RWPE1 (cell line): Measurements from ENCODE around the gene AAMP.

ENCODE experiments used
- CTCF ChIA-PET: fragments of 350-600 bp; sonication (Branson Sonifier 250); formaldehyde crosslinking; extraction: SDS; loops from one replicate; lab custom pipeline; 2021; lab: Yijun Ruan, JAX
- POLR2A ChIA-PET: fragments of 400-600 bp; formaldehyde crosslinking; extraction: SDS; loops from one replicate; lab custom pipeline; 2020; ENCODE audit warnings: antibody characterized with exemption; ENCODE audit not compliant: low non-redundant PET; lab: Yijun Ruan, JAX
- DNase-seq: peaks from one replicate; pipeline ENCODE4 v3.0.0; 2012; ENCODE audit warnings: low spot score
- H3K27ac ChIP-seq: fragments of 450-650 bp; 2 replicates; pipeline ENCODE4 v1.5.1; 2017
- CTCF ChIP-seq: fragments of 450-650 bp; conservative IDR thresholded peaks from 2 replicates; pipeline ENCODE4 v1.5.1; 2017; ENCODE audit warnings: low read depth, mild to moderate bottlenecking

The AAMP gene

GRCh38 chr2:218228366-218229090, 41.4 kb downstream of the AAMP start:
- TF ChIP-seq CTCF: no peak
- CTCF ChIA-PET: no interaction called here
- POLR2A ChIA-PET: no interaction called here
- DNase-seq: peak; percentile 61
- peak overlapping the region; percentile 66 for H3K27ac ChIP-seq

GRCh38 chr2:218226903-218227302, 43.0 kb downstream of the AAMP start:
- DNase-seq: no peak
- ChIA-PET POLR2A (no interaction called here), CTCF (no interaction called here)
- no peak overlapping the region for H3K27ac ChIP-seq
- no peak for TF ChIP-seq CTCF

- no peak for TF ChIP-seq CTCF
- ChIA-PET POLR2A (no interaction called here), CTCF (no interaction called here)
Observed at GRCh38 chr2:218224186-218224585, 45.8 kb downstream of the AAMP start.

GRCh38 chr2:218223046-218223445, 46.9 kb downstream of the AAMP start:
- POLR2A ChIA-PET: no interaction called here
- CTCF ChIA-PET: interaction anchor here (0.5 to 0.7 kb wide), 2 partner anchors 14 to 24 kb away, joined by 3 read pairs; no protein-coding TSS in a partner anchor
- no peak for DNase-seq
- H3K27ac ChIP-seq: no peak overlapping the region
- TF ChIP-seq CTCF: no peak

More at GRCh38 chr2:218224186-218224585, 45.8 kb downstream of the AAMP start:
- no peak for DNase-seq
- H3K27ac ChIP-seq: no peak overlapping the region

GRCh38 chr2:218221000-218221399, 48.9 kb downstream of the AAMP start:
- peak overlapping the region; percentile 53 for H3K27ac ChIP-seq
- ChIA-PET POLR2A (interaction anchor here (0.6 kb wide), 2 partner anchors 28 to 73 kb away, joined by 3 read pairs; no protein-coding TSS in a partner anchor), CTCF (no interaction called here)
- DNase-seq: no peak
- TF ChIP-seq CTCF: no peak

GRCh38 chr2:218219934-218220333, 50.0 kb downstream of the AAMP start:
- no peak for TF ChIP-seq CTCF
- DNase-seq: no peak
- ChIA-PET CTCF (interaction anchor here (0.5 to 0.8 kb wide), 2 partner anchors 10 to 70 kb away, joined by 3 read pairs; no protein-coding TSS in a partner anchor), POLR2A (no interaction called here)
- H3K27ac ChIP-seq: peak overlapping the region; percentile 94
